SU-DHL-6 (cell line): Measurements from ENCODE around the gene CABLES2.

Experiments used
- CTCF ChIP-seq: fragments of 200-600 bp; sonication (generic); IDR thresholded peaks from one replicate; pipeline ENCODE4 v1.5.1; 2017; ENCODE audit warnings: antibody characterized with exemption, mild to moderate bottlenecking, low read length, moderate library complexity; ENCODE audit not compliant: insufficient read depth, poor library complexity, severe bottlenecking
- EZH2phosphoT487 ChIP-seq: fragments of 200-600 bp; sonication (generic), shearing (Covaris generic); conservative IDR thresholded peaks from 2 replicates; pipeline ENCODE4 v1.6.1; 2018; ENCODE audit warnings: mild to moderate bottlenecking, antibody characterized with exemption, low read length, moderate library complexity, mixed read lengths

GRCh38 chr20:62391165-62392076, 15.7 kb downstream of the CABLES2 start:
- no peak for TF ChIP-seq CTCF
- TF ChIP-seq EZH2phosphoT487, result no peak
